HepG2 (cell line): Measurements from ENCODE around the gene MORN5.

Experiments
- CTCF ChIP-seq: sonication (generic); formaldehyde crosslinking; IDR thresholded peaks from 2 replicates; pipeline ENCODE4 v1.5.0; 2020; ENCODE audit warnings: mild to moderate bottlenecking, missing genetic modification reagents, moderate library complexity
- ZNF670 ChIP-seq: sonication (generic); formaldehyde crosslinking; IDR thresholded peaks from 2 replicates; pipeline ENCODE4 v1.8.0; 2022; ENCODE audit warnings: mild to moderate bottlenecking, missing genetic modification reagents, borderline replicate concordance
- TF ChIP-seq, protein P1 (sequence below): sonication (generic); formaldehyde crosslinking; IDR thresholded peaks from 2 replicates; pipeline ENCODE4 v1.5.0; 2020; ENCODE audit warnings: missing genetic modification reagents

DNA sequence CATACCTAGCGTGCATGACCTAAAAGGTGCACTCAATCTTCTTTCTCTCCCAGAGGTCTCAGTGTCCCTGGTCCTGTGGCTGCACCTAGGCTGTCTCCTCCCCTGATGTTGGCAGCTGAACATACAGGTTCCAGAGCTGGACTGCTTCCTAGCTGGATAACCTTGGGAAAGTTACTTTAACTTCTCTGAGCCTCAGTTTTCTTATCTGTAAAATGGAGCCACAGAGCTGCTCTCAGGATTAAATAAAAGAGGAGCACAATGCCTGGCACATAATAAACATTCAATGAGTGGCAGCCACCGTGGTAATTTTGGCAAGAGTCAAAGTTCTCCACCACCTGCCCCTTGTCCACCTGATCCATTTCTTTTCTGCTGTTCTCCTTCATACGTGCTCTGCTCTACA is 14.0 kb downstream of the MORN5 start:
- no peak for TF ChIP-seq ZNF670 (CRISPR knock-in tag)
- TF ChIP-seq, protein P1, sequence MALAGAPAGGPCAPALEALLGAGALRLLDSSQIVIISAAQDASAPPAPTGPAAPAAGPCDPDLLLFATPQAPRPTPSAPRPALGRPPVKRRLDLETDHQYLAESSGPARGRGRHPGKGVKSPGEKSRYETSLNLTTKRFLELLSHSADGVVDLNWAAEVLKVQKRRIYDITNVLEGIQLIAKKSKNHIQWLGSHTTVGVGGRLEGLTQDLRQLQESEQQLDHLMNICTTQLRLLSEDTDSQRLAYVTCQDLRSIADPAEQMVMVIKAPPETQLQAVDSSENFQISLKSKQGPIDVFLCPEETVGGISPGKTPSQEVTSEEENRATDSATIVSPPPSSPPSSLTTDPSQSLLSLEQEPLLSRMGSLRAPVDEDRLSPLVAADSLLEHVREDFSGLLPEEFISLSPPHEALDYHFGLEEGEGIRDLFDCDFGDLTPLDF (CRISPR knock-in tag) = no peak
- TF ChIP-seq CTCF (CRISPR knock-in tag) = no peak
